H1 (cell line): ENCODE results near the gene TMEM9B. TPM values are rescaled to one million over a fixed set of nuclear protein-coding genes. Genes with fewer than 3 reads are reported as not detected.

Experiments
- CTCF ChIA-PET: fragments of 300-600 bp; sonication (Branson Sonifier 250); formaldehyde crosslinking; loops from one replicate; lab custom pipeline; 2021; ENCODE audit not compliant: partially characterized antibody; lab: Charles Lee
- POLR2A ChIA-PET: fragments of 300-600 bp; sonication (Branson Sonifier 250); formaldehyde crosslinking; loops from one replicate; lab custom pipeline; 2021; ENCODE audit warnings: inconsistent platforms; ENCODE audit not compliant: partially characterized antibody; lab: Charles Lee
- DNase-seq, 2 experiments: peaks; one replicate each; pipeline versions ENCODE4 v3.0.0 to v3.0.0-alpha.2; 2010 to 2022; ENCODE audit warnings: low spot score in 2 of 2, low read depth in 1 of 2, mixed read lengths in 1 of 2
- FAIRE-seq: peaks from 2 replicates; lab custom pipeline; 2011; peaks lifted over from hg19 to GRCh38; lab: Jason Lieb, UNC
- H2AFZ ChIP-seq: 2 replicates; pipeline ENCODE4 v1.8.1; 2012; ENCODE audit warnings: low read length, inconsistent platforms
- H2AK5ac ChIP-seq: 2 replicates; pipeline ENCODE4 v1.6.1; 2013; ENCODE audit warnings: low read depth, low read length
- H2BK120ac ChIP-seq: replicated peaks from 2 replicates; pipeline ENCODE3; 2013; ENCODE audit warnings: low read depth, low read length, inconsistent platforms
- H2BK12ac ChIP-seq: 2 replicates; pipeline ENCODE4 v1.6.1; 2013; ENCODE audit warnings: low read depth, low read length
- H2BK15ac ChIP-seq: 2 replicates; pipeline ENCODE4 v1.6.1; 2013; ENCODE audit warnings: low read length
- H2BK20ac ChIP-seq: 2 replicates; pipeline ENCODE4 v1.6.1; 2013; ENCODE audit warnings: low read length
- H2BK5ac ChIP-seq: 2 replicates; pipeline ENCODE4 v1.6.1; 2013; ENCODE audit warnings: low read depth, low read length
- H3K14ac ChIP-seq: 2 replicates; pipeline ENCODE4 v1.6.1; 2013; ENCODE audit warnings: inconsistent platforms; ENCODE audit not compliant: insufficient read length
- H3K18ac ChIP-seq: 2 replicates; pipeline ENCODE4 v1.6.1; 2013; ENCODE audit warnings: low read length; ENCODE audit errors: extremely low read depth
- H3K23ac ChIP-seq: 2 replicates; pipeline ENCODE4 v1.6.1; 2013; ENCODE audit warnings: inconsistent platforms; ENCODE audit not compliant: insufficient read length
- H3K23me2 ChIP-seq: 2 replicates; pipeline ENCODE4 v1.6.1; 2013; ENCODE audit warnings: low read depth, low read length
- H3K27ac ChIP-seq: 2 replicates; pipeline ENCODE4 v1.6.1; 2011; ENCODE audit warnings: low read depth, low read length, inconsistent platforms
- H3K27me3 ChIP-seq, 4 experiments: replicated peaks in 1 of 4; 1 replicate in 1 of 4; 2 replicates in 3 of 4; pipeline versions ENCODE4 v1.6.1 to v1.8.1; 2011 to 2013; ENCODE audit warnings: low read length in 3 of 4, mild to moderate bottlenecking in 3 of 4, inconsistent platforms in 2 of 4, mixed read lengths in 2 of 4, moderate library complexity in 1 of 4; ENCODE audit not compliant: control insufficient read depth in 3 of 4, insufficient read depth in 3 of 4; ENCODE audit errors: extremely low read depth in 1 of 4
- H3K36me3 ChIP-seq, 4 experiments: 2 replicates each; pipeline versions ENCODE4 v1.6.1 to v1.8.1; 2011 to 2013; ENCODE audit warnings: mild to moderate bottlenecking in 4 of 4, low read length in 3 of 4, moderate library complexity in 2 of 4, control low read depth in 1 of 4, inconsistent platforms in 1 of 4; ENCODE audit not compliant: insufficient read depth in 4 of 4, control insufficient read depth in 2 of 4
- H3K4ac ChIP-seq: replicated peaks from 2 replicates; pipeline ENCODE3; 2013; ENCODE audit warnings: low read length, low read depth, mixed read lengths, inconsistent platforms; ENCODE audit not compliant: insufficient read length
- H3K4me1 ChIP-seq, 4 experiments: replicated peaks in 1 of 4; 1 replicate in 1 of 4; 2 replicates in 3 of 4; pipeline versions ENCODE4 v1.6.1 to v1.8.1; 2011 to 2013; ENCODE audit warnings: low read length in 3 of 4, inconsistent platforms in 2 of 4, mixed read lengths in 1 of 4; ENCODE audit not compliant: insufficient read depth in 4 of 4, control insufficient read depth in 3 of 4
- H3K4me2 ChIP-seq, 2 experiments: 2 replicates each; pipeline versions ENCODE4 v1.6.1 to v1.8.1; 2011 to 2013; ENCODE audit warnings: low read depth in 2 of 2, low read length in 2 of 2, control low read depth in 1 of 2, inconsistent platforms in 1 of 2, mild to moderate bottlenecking in 1 of 2; ENCODE audit not compliant: insufficient read depth in 1 of 2
- H3K4me3 ChIP-seq, 4 experiments: fragments of 200-600, 300-600 bp in 1 of 4; sonication (generic), shearing (Covaris generic), sonication (Bioruptor Twin) in 1 of 4; 2 replicates each; pipeline versions ENCODE4 v1.5.1 to v1.8.1; 2011 to 2016; ENCODE audit warnings: low read length in 4 of 4, low read depth in 3 of 4, control low read depth in 2 of 4, inconsistent platforms in 2 of 4, mild to moderate bottlenecking in 2 of 4, mixed read lengths in 1 of 4, moderate library complexity in 1 of 4; ENCODE audit not compliant: insufficient read depth in 2 of 4; ENCODE audit errors: extremely low read depth in 1 of 4
- H3K56ac ChIP-seq: replicated peaks from 2 replicates; pipeline ENCODE3; 2013; ENCODE audit warnings: low read depth, mild to moderate bottlenecking, mixed read lengths, low read length, inconsistent platforms; ENCODE audit not compliant: insufficient read length
- H3K79me1 ChIP-seq: 2 replicates; pipeline ENCODE4 v1.6.1; 2013; ENCODE audit warnings: low read depth, low read length, control low read depth
- H3K79me2 ChIP-seq, 2 experiments: 2 replicates each; pipeline versions ENCODE4 v1.6.1 to v1.8.1; 2012 to 2013; ENCODE audit warnings: low read length in 2 of 2, mild to moderate bottlenecking in 2 of 2, inconsistent platforms in 1 of 2; ENCODE audit not compliant: insufficient read depth in 2 of 2, control insufficient read depth in 1 of 2
- H3K9ac ChIP-seq, 4 experiments: replicated peaks in 1 of 4; 1 replicate in 1 of 4; 2 replicates in 3 of 4; pipeline versions ENCODE4 v1.6.1 to v1.8.1; 2011 to 2013; ENCODE audit warnings: low read depth in 3 of 4, low read length in 3 of 4, control low read depth in 2 of 4, mild to moderate bottlenecking in 2 of 4, moderate library complexity in 2 of 4, inconsistent platforms in 1 of 4; ENCODE audit errors: extremely low read depth in 1 of 4
- H3K9me3 ChIP-seq, 2 experiments: 2 replicates each; pipeline versions ENCODE4 v1.6.1 to v1.8.1; 2012 to 2013; ENCODE audit warnings: mild to moderate bottlenecking in 2 of 2, moderate library complexity in 2 of 2, control low read depth in 1 of 2, inconsistent platforms in 1 of 2, low read depth in 1 of 2, low read length in 1 of 2, mixed read lengths in 1 of 2; ENCODE audit not compliant: insufficient read depth in 2 of 2
- H4K20me1 ChIP-seq, 2 experiments: replicated peaks in 1 of 2; 2 replicates each; pipeline versions ENCODE3 to v1.8.1; 2011 to 2013; ENCODE audit warnings: inconsistent platforms in 2 of 2, low read length in 2 of 2, mild to moderate bottlenecking in 1 of 2; ENCODE audit not compliant: insufficient read depth in 2 of 2, control insufficient read depth in 1 of 2
- H4K5ac ChIP-seq: 2 replicates; pipeline ENCODE4 v1.6.1; 2013; ENCODE audit warnings: low read length, low read depth, mixed read lengths, inconsistent platforms; ENCODE audit not compliant: insufficient read length
- H4K8ac ChIP-seq: 2 replicates; pipeline ENCODE4 v1.8.0; 2013; ENCODE audit warnings: mild to moderate bottlenecking, moderate library complexity, low read length, inconsistent platforms; ENCODE audit not compliant: insufficient read depth; ENCODE audit errors: extremely low read depth
- H4K91ac ChIP-seq: replicated peaks from 2 replicates; pipeline ENCODE3; 2013; ENCODE audit warnings: low read length, mixed read lengths, inconsistent platforms; ENCODE audit not compliant: insufficient read length
- ATF2 ChIP-seq: IDR thresholded peaks from 2 replicates; pipeline ENCODE4 v1.6.1; 2012; ENCODE audit warnings: low read length, inconsistent platforms
- CBX8 ChIP-seq: fragments of 300-800, 300-1000 bp; sonication (generic); IDR thresholded peaks from 2 replicates; pipeline ENCODE4 v1.7.1; 2016; ENCODE audit warnings: low read depth, low read length, borderline replicate concordance
- CHD1 ChIP-seq: IDR thresholded peaks from 2 replicates; pipeline ENCODE4 v1.6.1; 2012; ENCODE audit warnings: low read depth, low read length, improper control_type of control experiment
- GABPA ChIP-seq: IDR thresholded peaks from 2 replicates; pipeline ENCODE4 v1.6.1; 2011; ENCODE audit warnings: mild to moderate bottlenecking, low read length, moderate library complexity, borderline replicate concordance; ENCODE audit not compliant: insufficient read depth
- HDAC2 ChIP-seq, 2 experiments: fragments of 300-600 bp in 1 of 2; sonication (generic) in 1 of 2; IDR thresholded peaks; 2 replicates each; pipeline ENCODE4 v1.6.1; 2011 to 2012; ENCODE audit warnings: low read depth in 2 of 2, low read length in 2 of 2, mild to moderate bottlenecking in 2 of 2, moderate library complexity in 2 of 2, borderline replicate concordance in 1 of 2, inconsistent platforms in 1 of 2
- SIRT6 ChIP-seq: IDR thresholded peaks from one replicate; pipeline ENCODE4 v1.7.1; 2012; ENCODE audit warnings: low read length, inconsistent platforms
- SUZ12 ChIP-seq: fragments of 200-600 bp; sonication (generic); IDR thresholded peaks from 2 replicates; pipeline ENCODE4 v1.6.1; 2012; ENCODE audit warnings: mild to moderate bottlenecking, inconsistent platforms, low read length, moderate library complexity, mixed read lengths
- WGBS, 2 experiments: shearing (Covaris generic) in 1 of 2; methylation state at CpG; one replicate each; pipeline versions ENCODE4 v1.1.6 to v1.1.7; 2013 to 2015; ENCODE audit warnings: low lambda C conversion rate in 2 of 2, mixed read lengths in 2 of 2, inconsistent platforms in 1 of 2, low coverage in 1 of 2, missing lambda C conversion rate in 1 of 2; ENCODE audit not compliant: insufficient replicate concordance in 2 of 2, insufficient coverage in 1 of 2, insufficient read length in 1 of 2; ENCODE audit errors: extremely low coverage in 1 of 2, missing lambda C conversion rate in 1 of 2; 5-methylcytosine and 5-hydroxymethylcytosine counted together
- polyA plus RNA-seq, 7 experiments: library from polyadenylated mRNA; depleted of rRNA in 3 of 7; stranded (reverse) in 5 of 7; unstranded in 2 of 7; fragments of >200 nt in 5 of 7; fragments of 200-250 nt in 2 of 7; gene quantifications; 1 replicate in 5 of 7; 2 replicates in 1 of 7; 4 replicates in 1 of 7; pipeline versions ENCODE4 v1.2.1 to v1.2.3, GENCODE V29; 2011 to 2013; ENCODE audit warnings: missing spikeins in 2 of 7, mixed read lengths in 2 of 7
- total RNA-seq: library from RNA; stranded (reverse); fragmentation: NEBNext Ultra II Directional; extraction: Animal tissue kit (Norgen Biotek cat#: 25700); gene quantifications from 2 replicates; pipeline ENCODE4 v1.2.1, GENCODE V29; 2021

The TMEM9B gene
- total and polyA plus RNA-seq, 2 of the 8 experiments (the other 6 are each of a cell fraction or from before 2014, with no cell fraction given): 8.3 to 9.4 TPM

- Histone ChIP-seq H4K5ac (no peak overlapping the region), H2BK12ac (no peak overlapping the region), H3K9ac (no peak overlapping the region), H2BK20ac (no peak overlapping the region), H3K9me3 (no peaks in the 10 kb centered on the region), H3K27me3 (no peaks in the 10 kb centered on the region), H2BK5ac (no peak overlapping the region), H3K79me1 (no peaks in the 10 kb centered on the region), H3K36me3 (no peaks in the 10 kb centered on the region), H2AFZ (no peak overlapping the region), H2AK5ac (no peak overlapping the region), H3K23me2 (no peaks in the 10 kb centered on the region), H3K56ac (no peak overlapping the region), H3K18ac (no peak overlapping the region), H3K14ac (no peak overlapping the region), H2BK15ac (no peak overlapping the region), H3K4me2 (no peak overlapping the region), H3K4ac (no peak overlapping the region), H4K8ac (no peak overlapping the region), H3K4me3 (no peak overlapping the region), H3K23ac (no peak overlapping the region), H3K4me1 (no peaks in the 10 kb centered on the region), H4K91ac (no peak overlapping the region), H3K27ac (no peak overlapping the region), H2BK120ac (no peak overlapping the region), H3K79me2 (no peaks in the 10 kb centered on the region), H4K20me1 (no peaks in the 10 kb centered on the region)
- ChIA-PET POLR2A (interaction anchor here (1.4 kb wide), 1 partner anchor 23 kb away, joined by 3 read pairs; no protein-coding TSS in a partner anchor), CTCF (interaction anchor here (0.6 to 3.1 kb wide), 6 partner anchors 8 to 342 kb away, joined by 3 to 9 read pairs (median 5); no protein-coding TSS in a partner anchor)
- FAIRE-seq (no peak), DNase-seq (no peak)
- no peak for TF ChIP-seq HDAC2 (IDR thresholded peaks at IDR 0.05; ENCODE audit: borderline replicate concordance in 1 of 2, low read depth in 2 of 2, low read length in 2 of 2)
- no peak for TF ChIP-seq CHD1
- no peak for TF ChIP-seq GABPA
- TF ChIP-seq ATF2: no peak
- TF ChIP-seq SIRT6: no peak
- no peak for TF ChIP-seq SUZ12
- TF ChIP-seq CBX8: no peak
- WGBS, 2 experiments: 88% methylated on average over 8 of the region's 8 CpGs; no CpG with 5 or more reads in 1 of the 2 experiments
Measured at GRCh38 chr11:8941341-8942103, 22.7 kb downstream of the TMEM9B start.
